ENCODE data around the gene OTOG.

GRCh38 chr11:17528181-17528691 is 18.8 kb upstream of the OTOG start:
- TF ChIP-seq ZNF843 (tag by site-specific recombination; IDR thresholded peaks at IDR 0.05): no peak
- TF ChIP-seq HOXD13 (CRISPR knock-in tag; IDR thresholded peaks at IDR 0.05; ENCODE audit: borderline replicate concordance): no peak
- TF ChIP-seq ZNF621 (tag by site-specific recombination; IDR thresholded peaks at IDR 0.05): no peak
- TF ChIP-seq REST (tag by site-specific recombination; IDR thresholded peaks at IDR 0.05): no peak

Data from HEK293 (cell line).